ENCODE data around the gene ETV6.

The ETV6 gene

DNA sequence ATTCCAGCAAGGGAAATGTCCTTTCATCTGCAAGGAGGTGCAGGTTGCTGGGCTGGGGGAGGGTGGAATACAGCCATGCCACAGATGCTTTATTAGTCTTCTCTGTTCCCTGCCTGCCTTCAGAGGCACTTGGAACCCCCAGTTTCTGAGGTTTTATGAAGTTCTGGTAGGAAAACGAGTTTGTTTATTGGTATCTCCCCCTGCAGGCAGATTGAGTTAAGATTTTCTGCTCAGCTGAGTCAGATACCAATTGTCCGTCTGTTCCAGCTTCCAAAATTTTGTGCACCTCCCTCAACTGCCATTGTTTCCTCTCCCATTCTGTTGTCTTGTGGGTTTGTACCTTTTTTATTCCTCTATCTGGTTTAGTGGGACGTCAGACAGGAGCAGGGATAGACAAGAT lies 155.6 kb downstream of the ETV6 start:
- Histone ChIP-seq H3K9me3 (no peaks in the 10 kb centered on the region), H3K4me3 (ENCODE audit: low read depth in 1 of 2, low read length in 1 of 2) (no peak overlapping the region), H3K27ac (peak overlapping the region; percentile 25), H3K4me1 (ENCODE audit: control insufficient read depth in 1 of 2, insufficient read depth in 1 of 2, low read depth in 1 of 2, low read length in 1 of 2) (peaks cover 54 to 63% of the 10 kb centered on the region in 2 experiments), H3K27me3 (no peaks in the 10 kb centered on the region), H3K36me3 (no peaks in the 10 kb centered on the region)
- TF ChIP-seq, protein P1, sequence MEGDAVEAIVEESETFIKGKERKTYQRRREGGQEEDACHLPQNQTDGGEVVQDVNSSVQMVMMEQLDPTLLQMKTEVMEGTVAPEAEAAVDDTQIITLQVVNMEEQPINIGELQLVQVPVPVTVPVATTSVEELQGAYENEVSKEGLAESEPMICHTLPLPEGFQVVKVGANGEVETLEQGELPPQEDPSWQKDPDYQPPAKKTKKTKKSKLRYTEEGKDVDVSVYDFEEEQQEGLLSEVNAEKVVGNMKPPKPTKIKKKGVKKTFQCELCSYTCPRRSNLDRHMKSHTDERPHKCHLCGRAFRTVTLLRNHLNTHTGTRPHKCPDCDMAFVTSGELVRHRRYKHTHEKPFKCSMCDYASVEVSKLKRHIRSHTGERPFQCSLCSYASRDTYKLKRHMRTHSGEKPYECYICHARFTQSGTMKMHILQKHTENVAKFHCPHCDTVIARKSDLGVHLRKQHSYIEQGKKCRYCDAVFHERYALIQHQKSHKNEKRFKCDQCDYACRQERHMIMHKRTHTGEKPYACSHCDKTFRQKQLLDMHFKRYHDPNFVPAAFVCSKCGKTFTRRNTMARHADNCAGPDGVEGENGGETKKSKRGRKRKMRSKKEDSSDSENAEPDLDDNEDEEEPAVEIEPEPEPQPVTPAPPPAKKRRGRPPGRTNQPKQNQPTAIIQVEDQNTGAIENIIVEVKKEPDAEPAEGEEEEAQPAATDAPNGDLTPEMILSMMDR (IDR thresholded peaks at IDR 0.05): no peak

DNA sequence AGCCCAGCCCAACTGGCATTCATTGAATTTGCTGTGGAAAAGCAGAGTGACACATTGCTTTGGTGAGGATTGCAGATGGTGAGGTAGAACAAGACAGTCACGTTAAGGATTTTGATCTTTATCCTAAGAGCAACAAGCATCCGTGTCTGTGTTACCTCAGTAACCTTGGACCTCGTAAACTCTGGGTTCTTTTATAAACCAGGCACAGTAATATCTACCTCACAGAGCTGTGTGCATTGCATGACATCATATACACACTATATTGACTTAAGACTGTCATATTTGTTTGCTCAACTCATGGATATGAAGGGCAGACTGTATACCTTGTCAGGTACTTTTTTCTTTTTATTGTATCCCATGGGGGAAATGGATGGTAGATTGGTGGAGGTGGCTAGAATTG lies 156.2 kb downstream of the ETV6 start:
- Histone ChIP-seq H3K27me3 (no peaks in the 10 kb centered on the region), H3K4me3 (ENCODE audit: low read depth in 1 of 2, low read length in 1 of 2) (no peak overlapping the region), H3K4me1 (ENCODE audit: control insufficient read depth in 1 of 2, insufficient read depth in 1 of 2, low read depth in 1 of 2, low read length in 1 of 2) (peaks cover 54 to 63% of the 10 kb centered on the region in 2 experiments), H3K27ac (no peak overlapping the region), H3K36me3 (no peaks in the 10 kb centered on the region), H3K9me3 (no peaks in the 10 kb centered on the region)
- TF ChIP-seq, protein P1 (IDR thresholded peaks at IDR 0.05): no peak

DNA sequence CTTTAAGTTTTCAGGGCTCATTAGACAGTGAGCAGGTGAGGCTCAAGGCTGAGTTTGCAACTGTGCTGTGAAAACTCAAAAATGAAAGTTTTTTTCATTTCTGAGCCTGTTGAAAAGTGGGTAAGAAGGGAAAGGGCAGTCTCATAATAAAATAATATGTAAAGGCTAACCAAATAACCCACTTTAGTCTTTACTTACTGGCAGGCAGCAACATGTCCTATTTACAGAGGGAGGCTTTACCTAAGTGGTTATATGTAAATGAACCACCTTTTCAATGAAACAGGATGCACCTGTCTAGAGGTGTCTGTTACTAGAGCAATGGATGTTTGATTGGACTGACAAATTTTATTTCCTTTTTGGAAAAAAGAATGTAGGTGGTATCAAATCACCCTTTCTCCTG lies 158.0 kb downstream of the ETV6 start:
- peaks cover 54 to 63% of the 10 kb centered on the region in 2 experiments for H3K4me1 ChIP-seq (ENCODE audit: control insufficient read depth in 1 of 2, insufficient read depth in 1 of 2, low read depth in 1 of 2, low read length in 1 of 2)
- no peak overlapping the region for H3K4me3 ChIP-seq (ENCODE audit: low read depth in 1 of 2, low read length in 1 of 2)
- TF ChIP-seq, protein P1 (IDR thresholded peaks at IDR 0.05): no peak
- no peaks in the 10 kb centered on the region for H3K36me3 ChIP-seq
- no peaks in the 10 kb centered on the region for H3K27me3 ChIP-seq
- H3K9me3 ChIP-seq: no peaks in the 10 kb centered on the region
- no peak overlapping the region for H3K27ac ChIP-seq

DNA sequence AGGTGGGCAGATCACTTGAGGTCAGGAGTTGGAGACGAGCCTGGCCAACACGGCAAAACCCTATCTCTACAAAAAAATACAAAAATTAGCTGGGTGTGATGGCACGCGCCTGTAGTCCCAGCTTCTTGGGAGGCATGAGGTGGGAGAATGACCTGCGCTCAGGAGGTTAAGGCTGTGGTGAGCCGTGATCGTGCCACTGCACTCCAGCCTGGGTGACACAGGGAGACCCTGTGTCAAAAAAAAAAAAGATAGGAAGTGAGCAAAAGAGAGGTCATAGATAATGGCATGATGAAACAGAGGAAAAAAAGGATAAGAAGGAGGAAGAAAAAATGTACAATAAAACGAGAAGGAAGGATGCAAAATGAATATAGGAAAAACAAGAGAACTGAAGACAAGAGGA lies 159.5 kb downstream of the ETV6 start:
- H3K36me3 ChIP-seq: no peaks in the 10 kb centered on the region
- no peaks in the 10 kb centered on the region for H3K27me3 ChIP-seq
- no peaks in the 10 kb centered on the region for H3K9me3 ChIP-seq
- TF ChIP-seq, protein P1 (IDR thresholded peaks at IDR 0.05): no peak
- H3K4me1 ChIP-seq (ENCODE audit: control insufficient read depth in 1 of 2, insufficient read depth in 1 of 2, low read depth in 1 of 2, low read length in 1 of 2): peaks cover 56 to 65% of the 10 kb centered on the region in 2 experiments
- H3K27ac ChIP-seq: peak overlapping the region; percentile 86
- H3K4me3 ChIP-seq (ENCODE audit: low read depth in 1 of 2, low read length in 1 of 2): no peak overlapping the region

DNA sequence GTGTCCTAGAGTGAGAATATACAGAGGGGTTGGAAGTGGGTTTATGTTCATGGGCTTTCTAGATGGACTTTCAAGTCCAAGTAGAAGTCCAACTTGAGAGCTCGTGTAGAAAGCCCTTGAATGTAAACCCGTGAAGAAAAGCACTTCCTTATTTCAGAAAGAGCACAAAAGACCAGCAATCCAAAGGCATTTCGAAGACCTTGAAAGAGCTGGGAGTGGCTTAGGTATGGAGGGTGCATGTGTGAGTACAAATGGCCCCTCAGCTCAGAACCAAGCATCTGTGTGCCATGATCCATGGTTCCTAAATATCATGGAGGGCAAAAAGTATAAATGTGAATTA lies 160.7 kb downstream of the ETV6 start:
- Histone ChIP-seq H3K36me3 (no peaks in the 10 kb centered on the region), H3K27ac (peak overlapping the region; percentile 86), H3K4me1 (ENCODE audit: control insufficient read depth in 1 of 2, insufficient read depth in 1 of 2, low read depth in 1 of 2, low read length in 1 of 2) (peaks cover 65 to 69% of the 10 kb centered on the region in 2 experiments), H3K9me3 (no peaks in the 10 kb centered on the region), H3K4me3 (ENCODE audit: low read depth in 1 of 2, low read length in 1 of 2) (peak overlapping the region; percentile 16 to 38), H3K27me3 (no peaks in the 10 kb centered on the region)
- TF ChIP-seq, protein P1 (IDR thresholded peaks at IDR 0.05): no peak

DNA sequence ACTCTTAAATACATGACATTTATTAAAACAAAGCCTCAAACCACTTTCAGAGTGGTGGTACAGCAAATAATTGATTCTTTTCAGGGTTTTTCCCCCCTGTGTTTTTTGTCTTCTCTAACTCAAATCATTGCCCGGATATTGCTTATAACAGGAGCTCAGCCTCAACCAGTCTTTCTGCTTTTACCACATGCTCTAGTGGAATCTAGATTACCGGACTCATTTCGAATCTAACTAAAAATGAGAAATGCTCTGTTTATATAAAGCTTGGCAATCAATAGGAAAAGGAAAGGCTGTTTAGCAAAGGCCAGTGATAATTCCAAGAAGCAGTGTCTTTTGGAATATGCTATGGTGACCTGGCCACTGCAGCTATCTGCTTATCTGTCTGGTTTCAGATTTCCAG lies 161.5 kb downstream of the ETV6 start:
- Histone ChIP-seq H3K36me3 (no peaks in the 10 kb centered on the region), H3K27me3 (no peaks in the 10 kb centered on the region), H3K4me1 (ENCODE audit: control insufficient read depth in 1 of 2, insufficient read depth in 1 of 2, low read depth in 1 of 2, low read length in 1 of 2) (peaks cover 65 to 69% of the 10 kb centered on the region in 2 experiments), H3K4me3 (ENCODE audit: low read depth in 1 of 2, low read length in 1 of 2) (no peak overlapping the region), H3K9me3 (no peaks in the 10 kb centered on the region), H3K27ac (peak overlapping the region; percentile 86)
- TF ChIP-seq, protein P1 (IDR thresholded peaks at IDR 0.05): no peak
